HG02763 (cell line): ENCODE measurements around the gene SHCBP1L.

ENCODE experiments used
- ATAC-seq: cut with Tn5 transposase; IDR thresholded peaks from one replicate; pipeline ENCODE4 v1.9.1; 2021; ENCODE audit warnings: mild to moderate bottlenecking, moderate library complexity; ENCODE audit not compliant: unreplicated experiment

SHCBP1L gene

GRCh38 chr1:182897696-182898095 is 55.3 kb downstream of the SHCBP1L start:
- ATAC-seq = no peak

- ATAC-seq = no peak
Observed at GRCh38 chr1:182890927-182891610, 61.9 kb downstream of the SHCBP1L start.

GRCh38 chr1:182889997-182890396 is 63.0 kb downstream of the SHCBP1L start:
- no peak for ATAC-seq

- no peak for ATAC-seq
Observed at GRCh38 chr1:182888736-182889531, 64.0 kb downstream of the SHCBP1L start.

- no peak for ATAC-seq
Observed at GRCh38 chr1:182886985-182887384, 66.0 kb downstream of the SHCBP1L start.

GRCh38 chr1:182885591-182885990 is 67.4 kb downstream of the SHCBP1L start:
- no peak for ATAC-seq

- ATAC-seq = no peak
Observed at GRCh38 chr1:182884872-182885271, 68.1 kb downstream of the SHCBP1L start.

- no peak for ATAC-seq
Observed at GRCh38 chr1:182877842-182878241, 75.1 kb downstream of the SHCBP1L start.

- ATAC-seq = no peak
Observed at GRCh38 chr1:182877331-182877730, 75.6 kb downstream of the SHCBP1L start.

GRCh38 chr1:182875889-182876288 is 77.1 kb downstream of the SHCBP1L start:
- ATAC-seq = no peak

- no peak for ATAC-seq
Observed at GRCh38 chr1:182872881-182873280, 80.1 kb downstream of the SHCBP1L start.

- ATAC-seq = no peak
Observed at GRCh38 chr1:182869241-182869666, 83.7 kb downstream of the SHCBP1L start.

GRCh38 chr1:182867861-182868260 is 85.1 kb downstream of the SHCBP1L start:
- no peak for ATAC-seq

- no peak for ATAC-seq
Observed at GRCh38 chr1:182863940-182864339, 89.0 kb downstream of the SHCBP1L start.

- ATAC-seq = no peak
Observed at GRCh38 chr1:182862827-182863226, 90.1 kb downstream of the SHCBP1L start.

- ATAC-seq = no peak
Observed at GRCh38 chr1:182861994-182862393, 91.0 kb downstream of the SHCBP1L start.

GRCh38 chr1:182860658-182861057 is 92.3 kb downstream of the SHCBP1L start:
- ATAC-seq = no peak

- ATAC-seq = no peak
Observed at GRCh38 chr1:182857212-182857611, 95.8 kb downstream of the SHCBP1L start.

- ATAC-seq = no peak
Observed at GRCh38 chr1:182855911-182856310, 97.1 kb downstream of the SHCBP1L start.

- ATAC-seq = no peak
Observed at GRCh38 chr1:182851825-182852224, 101.1 kb downstream of the SHCBP1L start.

GRCh38 chr1:182850319-182850718 is 102.6 kb downstream of the SHCBP1L start:
- ATAC-seq = no peak
